ENCODE measurements around the gene DNAJC17. TPM values are rescaled to one million over a fixed set of nuclear protein-coding genes. Genes with fewer than 3 reads are reported as not detected.
A peak's percentile ranks its signal among the peaks of the same experiment; 100 is the strongest.

Gene DNAJC17
- total RNA-seq, 1 donor from 2014 or later = 43.2 TPM

- peaks cover 2% of the 10 kb centered on the region for H3K9me3 Mint-ChIP-seq (ENCODE audit: unreplicated experiment)
- H3K36me3 Mint-ChIP-seq (ENCODE audit: unreplicated experiment) = peaks cover 4% of the 10 kb centered on the region
- DNase-seq = no peak
- no peak for TF ChIP-seq CTCF (IDR thresholded peaks at IDR 0.05; ENCODE audit: partially characterized antibody, unreplicated experiment)
- H3K27ac Mint-ChIP-seq (ENCODE audit: unreplicated experiment) = no peak overlapping the region
- H3K4me3 Mint-ChIP-seq (ENCODE audit: unreplicated experiment) = no peak overlapping the region
- no peaks in the 10 kb centered on the region for H3K4me1 Mint-ChIP-seq (ENCODE audit: low read depth, unreplicated experiment)
- H3K27me3 Mint-ChIP-seq (ENCODE audit: unreplicated experiment) = no peaks in the 10 kb centered on the region
Observed at GRCh38 chr15:40815042-40815698, 7.9 kb upstream of the DNAJC17 start.

GRCh38 chr15:40812721-40813425, 5.6 kb upstream of the DNAJC17 start:
- Mint-ChIP-seq H3K4me3 (ENCODE audit: unreplicated experiment) (no peak overlapping the region), H3K27ac (ENCODE audit: unreplicated experiment) (no peak overlapping the region), H3K4me1 (ENCODE audit: low read depth, unreplicated experiment) (peaks cover 5% of the 10 kb centered on the region), H3K27me3 (ENCODE audit: unreplicated experiment) (no peaks in the 10 kb centered on the region), H3K9me3 (ENCODE audit: unreplicated experiment) (peaks cover 4% of the 10 kb centered on the region), H3K36me3 (ENCODE audit: unreplicated experiment) (peaks cover 4% of the 10 kb centered on the region)
- TF ChIP-seq CTCF (IDR thresholded peaks at IDR 0.05; ENCODE audit: partially characterized antibody, unreplicated experiment) = no peak
- no peak for DNase-seq

- Mint-ChIP-seq H3K27me3 (ENCODE audit: unreplicated experiment) (peaks cover 7% of the 10 kb centered on the region), H3K36me3 (ENCODE audit: unreplicated experiment) (no peaks in the 10 kb centered on the region), H3K27ac (ENCODE audit: unreplicated experiment) (no peak overlapping the region), H3K4me1 (ENCODE audit: low read depth, unreplicated experiment) (peaks cover 11% of the 10 kb centered on the region), H3K9me3 (ENCODE audit: unreplicated experiment) (peaks cover 7% of the 10 kb centered on the region), H3K4me3 (ENCODE audit: unreplicated experiment) (no peak overlapping the region)
- DNase-seq = no peak
- no peak for TF ChIP-seq CTCF (IDR thresholded peaks at IDR 0.05; ENCODE audit: partially characterized antibody, unreplicated experiment)
Observed at GRCh38 chr15:40808861-40809450, 1.7 kb upstream of the DNAJC17 start.

GRCh38 chr15:40807888-40808461, 702 bp upstream of the DNAJC17 start:
- Mint-ChIP-seq H3K27me3 (ENCODE audit: unreplicated experiment) (peaks cover 7% of the 10 kb centered on the region), H3K36me3 (ENCODE audit: unreplicated experiment) (no peaks in the 10 kb centered on the region), H3K27ac (ENCODE audit: unreplicated experiment) (peak overlapping the region; percentile 43), H3K9me3 (ENCODE audit: unreplicated experiment) (peaks cover 7% of the 10 kb centered on the region), H3K4me3 (ENCODE audit: unreplicated experiment) (peak overlapping the region; percentile 94), H3K4me1 (ENCODE audit: low read depth, unreplicated experiment) (peaks cover 11% of the 10 kb centered on the region)
- DNase-seq = no peak
- no peak for TF ChIP-seq CTCF (IDR thresholded peaks at IDR 0.05; ENCODE audit: partially characterized antibody, unreplicated experiment)

Data from glutamatergic neuron (in vitro differentiated cells).